Activated CD4-positive, CD25-positive, alpha-beta regulatory T cell treated with anti-CD3 and anti-CD28 coated beads, Interleukin-2, amount 50 U/mL, for 16 hours (primary cell): Measurements from ENCODE around the gene MLH3.

Experiments used
- DNase-seq: peaks from one replicate; pipeline ENCODE4 v3.0.0-alpha.2; 2020; ENCODE audit warnings: low read depth, low spot score

The MLH3 gene

GRCh38 chr14:75067212-75067611 lies 15.9 kb upstream of the MLH3 start:
- DNase-seq, result no peak

DNA sequence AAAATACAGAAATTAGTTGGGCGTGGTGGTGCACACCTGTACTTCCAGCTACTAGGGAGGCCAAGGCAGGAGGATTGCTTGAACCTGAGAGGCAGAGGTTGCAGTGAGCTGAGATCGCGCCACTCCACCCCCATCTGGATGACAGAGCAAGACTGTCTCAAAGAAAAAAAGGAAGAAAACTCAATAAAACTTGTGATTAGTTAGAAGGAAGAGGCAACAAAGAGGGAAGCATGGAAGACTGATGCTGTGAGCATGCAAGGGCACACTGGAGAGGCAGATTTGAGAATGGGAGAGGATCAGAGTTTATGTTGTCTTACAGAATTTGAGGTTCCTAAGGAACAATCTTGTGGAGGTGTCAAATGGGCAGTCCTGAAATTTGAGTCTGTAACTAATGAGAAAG lies 15.4 kb upstream of the MLH3 start:
- no peak for DNase-seq

- DNase-seq, result no peak
Measured at GRCh38 chr14:75064205-75064567, 12.9 kb upstream of the MLH3 start.

- DNase-seq, result peak; percentile 82
Measured at GRCh38 chr14:75063491-75064204, 12.4 kb upstream of the MLH3 start, which contains the start of gene ACYP1. Gene ACYP1 (minus strand): TSS chr14:75064024. CDS start chr14:75063553, 471 bp downstream.

- DNase-seq, result no peak
Measured at GRCh38 chr14:75063013-75063412, 11.7 kb upstream of the MLH3 start.

DNA sequence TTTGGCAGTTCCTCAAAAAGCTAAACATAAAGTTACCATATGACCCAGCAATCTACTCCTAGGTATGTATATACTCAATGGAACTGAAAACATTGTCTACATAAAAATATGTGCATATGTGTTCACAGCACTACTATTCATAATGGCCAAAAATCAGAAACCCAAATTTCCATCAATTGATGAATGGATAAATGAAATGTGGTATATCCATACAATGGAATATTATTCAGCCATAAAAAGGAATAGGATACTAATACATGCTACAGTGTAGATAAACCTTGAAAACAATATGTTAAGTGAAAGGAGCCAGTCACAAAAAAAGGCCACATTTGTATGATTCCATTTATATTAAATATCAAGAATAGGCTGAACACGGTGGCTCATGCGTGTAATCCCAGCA lies 9.2 kb upstream of the MLH3 start:
- DNase-seq, result no peak

DNA sequence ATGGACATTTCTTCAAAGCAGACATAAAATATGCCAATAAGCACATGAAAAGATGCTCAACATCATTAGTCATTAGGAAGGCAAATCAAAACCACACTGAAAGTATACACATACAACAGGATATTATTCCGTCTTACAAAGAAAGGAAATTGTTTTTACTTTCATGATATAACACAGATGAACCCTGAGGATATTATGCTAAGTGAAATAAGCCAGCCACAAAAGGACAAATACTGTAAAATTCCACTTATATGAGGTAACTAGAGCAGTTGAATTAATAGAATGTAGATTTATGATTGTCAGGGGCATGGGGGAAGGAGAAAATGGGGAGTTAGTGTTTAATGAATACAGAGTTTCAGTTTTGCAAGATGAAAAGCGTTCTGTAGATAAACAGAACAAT lies 8.4 kb upstream of the MLH3 start:
- DNase-seq, result no peak

GRCh38 chr14:75054421-75054820 lies 3.2 kb upstream of the MLH3 start:
- no peak for DNase-seq

GRCh38 chr14:75053396-75054291 lies 2.4 kb upstream of the MLH3 start:
- no peak for DNase-seq

GRCh38 chr14:75051556-75051899 lies 261 bp upstream of the MLH3 start:
- DNase-seq, result no peak

DNA sequence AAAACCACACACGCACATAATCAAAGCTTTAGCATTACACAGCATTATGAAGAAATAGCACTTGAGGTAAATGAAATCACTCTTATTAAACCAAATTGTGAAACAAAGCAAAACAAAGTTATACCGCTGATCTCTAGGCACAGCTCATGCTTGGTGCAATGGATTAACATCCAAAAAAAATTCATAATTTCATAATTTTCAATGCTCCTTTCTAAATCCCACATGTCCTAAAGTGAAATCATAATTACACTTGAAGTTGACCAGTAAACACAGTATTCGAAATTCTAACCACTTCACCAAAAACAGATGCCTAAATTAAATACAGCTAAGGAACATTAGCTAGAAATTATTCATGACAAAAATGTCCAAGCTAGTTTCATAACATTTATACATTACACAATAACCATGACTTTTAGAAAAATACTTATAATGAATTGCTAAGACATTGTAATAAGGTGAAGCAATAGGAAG lies 1.5 kb downstream of the MLH3 start:
- DNase-seq, result no peak

GRCh38 chr14:75049136-75049535 lies 2.1 kb downstream of the MLH3 start:
- no peak for DNase-seq

- DNase-seq, result no peak
Measured at GRCh38 chr14:75048101-75048500, 3.2 kb downstream of the MLH3 start.

GRCh38 chr14:75047506-75047905 lies 3.8 kb downstream of the MLH3 start:
- no peak for DNase-seq

GRCh38 chr14:75046899-75047298 lies 4.4 kb downstream of the MLH3 start:
- DNase-seq, result no peak

DNA sequence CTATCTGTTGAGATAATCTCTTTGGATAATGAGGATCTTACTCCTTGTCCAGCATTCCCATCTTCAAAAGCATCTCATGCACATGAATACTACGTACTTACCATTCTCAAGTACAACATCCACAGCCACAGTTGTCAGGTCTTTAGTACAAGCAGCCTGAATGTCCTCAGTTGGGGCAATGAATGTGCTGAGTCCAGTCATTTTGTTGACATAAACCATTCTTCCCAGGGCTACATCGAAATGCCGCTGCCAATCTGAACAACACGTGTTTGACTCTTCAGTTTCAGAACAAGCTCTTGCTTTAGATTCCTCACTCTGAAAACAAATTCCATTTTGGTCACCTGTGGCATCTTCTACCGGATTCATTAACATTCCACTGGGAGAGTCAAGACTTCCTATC lies 5.0 kb downstream of the MLH3 start:
- DNase-seq, result no peak

DNA sequence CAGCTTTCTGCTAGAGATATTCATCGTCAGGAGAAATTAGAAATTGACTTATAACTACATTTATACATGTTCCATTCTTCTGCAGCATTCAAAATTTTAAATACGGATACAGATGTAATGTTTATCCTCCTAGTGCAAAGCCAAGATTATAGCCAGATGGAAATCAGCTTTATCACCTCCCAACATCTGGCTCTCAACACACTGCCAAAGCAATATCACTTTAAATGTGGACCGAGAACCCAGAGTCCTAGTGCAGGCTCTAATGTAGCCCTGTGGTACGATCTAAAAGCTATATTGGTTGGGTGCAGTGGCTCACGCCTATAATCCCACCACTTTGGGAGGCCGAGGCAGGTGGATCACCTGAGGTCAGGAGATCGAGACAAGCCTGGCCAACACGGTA lies 6.5 kb downstream of the MLH3 start:
- no peak for DNase-seq

GRCh38 chr14:75044322-75044721 lies 6.9 kb downstream of the MLH3 start:
- DNase-seq, result no peak

DNA sequence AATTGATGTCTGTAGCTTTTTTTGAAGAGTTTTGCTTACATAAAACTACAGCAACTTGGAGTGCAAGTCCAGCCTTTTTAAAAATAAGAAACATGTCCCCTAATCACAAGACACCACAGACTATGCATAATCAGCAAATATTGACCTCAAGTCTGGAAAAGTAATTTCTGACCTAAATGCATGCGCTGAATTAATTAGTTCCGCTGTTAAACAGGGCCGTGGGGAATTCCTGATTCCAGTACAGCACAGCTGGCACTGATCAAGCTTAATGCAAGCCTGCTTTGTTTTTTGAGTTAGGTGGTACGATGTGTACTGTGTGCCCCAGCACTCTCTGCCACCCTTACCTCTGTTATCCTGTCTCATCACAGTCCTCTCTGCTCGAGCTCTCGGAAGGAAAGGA lies 9.2 kb downstream of the MLH3 start:
- no peak for DNase-seq

- DNase-seq, result no peak
Measured at GRCh38 chr14:75041613-75042012, 9.7 kb downstream of the MLH3 start.

DNA sequence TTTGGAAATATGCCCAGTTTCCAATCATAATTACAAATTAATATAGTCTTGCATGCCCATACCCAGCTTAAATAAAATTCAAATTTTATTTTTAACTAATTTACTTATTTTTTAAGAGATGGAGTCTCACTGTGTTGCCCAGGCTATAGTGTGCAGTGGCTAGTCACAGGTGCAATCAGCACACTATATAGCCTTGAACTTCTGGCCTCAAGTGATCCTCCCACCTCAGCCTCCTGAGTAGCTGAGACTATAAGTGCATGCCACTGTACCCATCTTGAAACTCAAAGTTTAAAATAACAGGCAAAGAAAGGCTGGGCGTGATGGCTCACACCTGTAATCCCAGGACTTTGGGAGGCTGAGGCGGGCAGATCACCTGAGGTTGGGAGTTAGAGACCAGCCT lies 10.3 kb downstream of the MLH3 start:
- DNase-seq, result no peak

- no peak for DNase-seq
Measured at GRCh38 chr14:75040507-75040906, 10.8 kb downstream of the MLH3 start.

DNA sequence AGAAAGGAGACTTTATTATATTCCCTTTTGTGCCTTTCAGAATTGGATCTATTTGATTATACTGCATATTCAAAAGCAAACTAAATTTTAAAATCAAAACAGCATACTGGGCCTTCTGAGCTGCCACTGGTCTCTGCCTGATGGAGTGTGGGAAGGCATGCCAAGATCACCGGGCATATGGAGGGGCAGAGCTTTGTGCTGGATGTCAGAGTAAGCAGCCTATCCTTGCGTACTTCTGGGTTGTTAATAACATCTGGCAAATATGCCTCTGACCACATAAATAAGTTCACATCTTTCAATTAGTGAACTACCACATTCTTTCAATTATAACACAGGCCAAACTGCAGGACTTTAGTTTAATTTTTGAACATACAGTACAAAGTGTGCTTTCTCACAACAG lies 18.3 kb downstream of the MLH3 start:
- no peak for DNase-seq
